Aorta (tissue), 4 donors: ENCODE measurements around the gene ADCYAP1R1. TPM values are rescaled to one million over a fixed set of nuclear protein-coding genes. Genes with fewer than 3 reads are reported as not detected.

ENCODE experiments used
- polyA plus RNA-seq, 2 donors: library from polyadenylated mRNA; stranded (reverse); fragments of 200-250 nt; gene quantifications; one replicate each; pipeline ENCODE4 v1.2.3, GENCODE V29; 2013
- total RNA-seq, 2 donors: library from RNA; stranded (reverse); fragmentation: NEBNext Ultra II Directional; extraction: Animal tissue kit (Norgen Biotek cat#: 25700); gene quantifications; one replicate each; pipeline ENCODE4 v1.2.1, GENCODE V29; 2021
- donor health status: healthy with polysubstance abuse.
- donor health status: Bipolar disorder and iron deficiency.
- donor health status: DM: no; HTN: no; CAD: no.
- donor health status: DM: yes; HTN: yes; CAD: no.

Gene ADCYAP1R1
- total and polyA plus RNA-seq, 4 donors: 1.1 to 6.1 TPM; not detected in 2

Other genes with a start within 250 kb of the ADCYAP1R1 start
- gene AQP1, start 140.5 kb upstream of the ADCYAP1R1 start, total RNA-seq: 1,000 to 10,000 TPM in 1 of 2 donors, 100 to 1,000 TPM in 1; 680 to 1,062 TPM
- gene AQP1, start 140.5 kb upstream of the ADCYAP1R1 start, polyA plus RNA-seq: 100 to 1,000 TPM; 370 to 962 TPM
- gene GHRHR, start 88.4 kb upstream of the ADCYAP1R1 start, total RNA-seq: 1 to 10 TPM; 1.3 to 1.4 TPM
- gene GHRHR, start 88.4 kb upstream of the ADCYAP1R1 start, polyA plus RNA-seq: 1 to 10 TPM in 1 of 2 donors, not detected in 1; 3.3 TPM